NCI-H1436 treated with DMSO at 0.1 percent for 48 hours (cell line): Measurements from ENCODE around the gene NR5A1.

Experiments used
- DNase-seq: peaks from one replicate; lab custom pipeline; 2025; lab: John Stamatoyannopoulos, UW

The NR5A1 gene

DNA sequence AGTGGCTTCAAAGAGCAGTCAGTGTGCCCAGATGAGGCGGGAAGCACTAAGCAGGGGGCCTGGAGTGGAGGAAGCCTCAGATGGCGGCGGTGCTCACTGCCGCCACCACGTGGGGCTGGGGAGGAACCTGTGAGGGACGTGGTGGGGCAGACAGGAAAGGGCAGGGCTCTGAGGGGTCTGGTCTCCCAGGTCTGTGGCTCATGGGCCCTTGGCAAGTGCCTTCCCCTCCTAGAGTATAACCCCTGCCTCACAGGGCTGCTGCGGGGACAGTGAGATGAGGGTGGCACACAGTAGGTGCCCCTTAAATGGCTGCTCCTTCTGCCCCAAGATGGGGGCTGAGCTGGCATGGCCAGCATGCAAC lies 26.6 kb downstream of the NR5A1 start:
- DNase-seq = no peak

DNA sequence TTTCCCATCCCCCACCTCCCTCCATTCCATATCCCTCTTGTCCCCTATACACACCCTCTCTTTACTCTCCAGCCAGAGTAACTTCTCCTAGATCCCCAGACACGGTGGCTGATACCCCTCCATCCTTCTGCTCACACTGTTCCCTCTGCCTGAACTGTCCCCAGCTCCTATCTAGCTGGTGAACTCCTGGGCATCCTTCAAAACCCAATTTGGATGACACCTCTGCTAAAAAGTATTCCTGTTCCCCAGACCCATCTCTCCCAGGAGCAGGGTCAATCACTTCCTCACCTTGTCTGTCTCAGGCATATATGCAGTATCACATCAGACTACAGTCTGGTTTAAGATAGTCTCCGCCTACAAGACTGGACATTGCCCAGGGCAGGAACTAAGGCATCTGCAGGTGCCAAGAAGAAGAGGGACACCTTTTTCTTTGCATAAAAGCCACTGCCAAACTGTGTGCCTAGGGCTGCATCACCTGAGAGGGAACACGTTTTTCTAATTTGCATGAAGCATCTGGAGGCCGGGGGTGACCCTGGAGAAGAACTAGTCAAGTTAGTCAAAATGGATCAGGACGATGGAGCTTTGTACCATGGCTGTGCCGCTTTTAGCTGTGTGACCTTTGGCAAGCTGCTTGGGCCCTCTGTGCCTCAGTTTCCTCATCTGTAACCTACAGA lies 27.1 kb downstream of the NR5A1 start:
- no peak for DNase-seq

DNA sequence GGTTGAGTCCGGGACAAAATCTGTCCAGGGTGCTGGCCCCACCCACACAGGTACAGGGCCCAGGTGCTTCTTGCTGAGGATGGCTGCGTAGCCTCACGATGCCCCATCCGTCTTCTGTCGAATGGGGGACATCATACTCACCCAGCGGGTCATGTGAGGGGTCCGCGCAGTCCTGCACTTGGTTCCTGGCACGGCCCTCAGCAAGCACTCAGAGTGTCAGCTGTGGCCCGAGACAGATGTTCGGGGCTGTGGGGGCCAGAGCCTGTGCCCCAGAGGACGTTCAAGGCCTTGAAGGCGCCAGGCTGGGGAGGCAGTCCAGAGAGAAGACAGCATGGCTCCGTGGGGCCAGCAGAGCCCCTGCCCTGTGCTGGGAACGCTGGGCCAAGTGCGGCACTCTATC lies 27.8 kb downstream of the NR5A1 start:
- no peak for DNase-seq

DNA sequence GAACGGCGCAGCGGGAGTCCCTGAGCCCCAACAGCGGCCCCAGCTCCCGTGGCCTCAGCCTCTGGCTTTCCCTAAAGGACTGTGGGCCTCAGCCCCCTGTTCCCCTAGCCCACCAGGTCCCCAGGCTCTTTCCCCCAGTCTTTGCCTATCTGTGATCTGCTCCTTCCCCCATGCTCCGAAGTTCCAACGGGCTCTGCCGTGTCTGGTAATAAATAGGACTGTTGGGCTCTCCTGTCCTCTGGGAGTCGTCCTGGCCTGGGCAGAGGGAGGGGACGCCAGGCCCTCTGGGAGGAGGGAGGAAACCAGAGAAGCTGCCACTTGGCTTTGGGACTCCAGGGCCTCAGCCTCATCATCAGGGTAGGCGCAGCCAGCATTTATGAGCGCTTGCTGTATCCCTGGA lies 28.8 kb downstream of the NR5A1 start:
- DNase-seq = peak; percentile 9

DNA sequence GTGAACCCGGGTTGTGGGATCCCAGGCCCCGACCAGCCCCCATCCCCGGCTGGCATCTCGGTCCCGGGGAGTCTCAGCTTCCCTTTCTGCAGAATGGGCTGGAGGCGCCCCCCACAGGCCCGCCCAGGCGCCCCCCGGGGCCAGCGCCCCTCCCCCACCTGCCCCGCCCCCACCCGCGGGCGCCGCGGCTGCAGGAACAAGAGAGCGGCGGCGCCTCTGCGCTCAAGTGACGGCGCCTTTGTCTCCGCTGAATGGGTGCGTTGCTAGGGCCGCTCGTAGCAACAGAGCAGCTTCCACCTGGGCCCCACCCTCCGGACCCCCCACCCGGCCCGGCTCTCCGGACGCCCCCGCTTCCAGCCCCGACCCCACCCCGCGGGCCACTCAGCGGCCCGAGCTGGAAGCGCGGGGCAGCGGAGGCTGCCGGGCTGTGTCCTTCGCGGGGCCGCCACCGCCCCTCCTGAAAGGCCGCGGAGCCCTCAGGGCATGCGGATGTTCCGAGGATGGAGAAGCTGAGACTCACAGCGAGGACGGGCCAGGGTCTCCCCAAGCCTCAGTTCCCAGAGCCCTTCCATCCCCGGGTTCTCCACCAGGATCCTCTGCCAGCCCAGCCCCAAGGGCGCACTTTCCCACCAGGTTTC lies 29.4 kb downstream of the NR5A1 start:
- DNase-seq = no peak

DNA sequence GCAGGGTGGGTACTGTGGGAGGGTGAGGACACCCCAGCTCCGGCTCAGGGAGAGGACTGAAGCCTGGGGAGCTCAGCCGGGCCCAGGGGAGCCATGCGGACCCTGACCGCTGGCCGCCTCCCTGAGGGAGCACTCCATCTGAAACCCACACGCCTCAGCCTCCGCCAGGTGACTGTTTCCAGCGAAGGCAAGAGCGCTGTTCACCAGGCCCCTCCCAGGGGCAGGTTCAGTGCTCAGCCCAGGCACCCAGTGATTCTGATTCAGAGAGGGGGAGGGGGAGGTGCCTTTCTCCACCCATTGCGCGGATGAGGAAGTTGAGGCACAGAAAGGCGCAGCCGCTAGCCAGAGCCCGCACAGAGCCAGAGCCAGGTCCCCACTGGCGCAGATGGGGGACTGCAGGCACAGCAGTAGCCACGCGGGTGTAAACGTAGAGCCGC lies 30.0 kb downstream of the NR5A1 start:
- DNase-seq = no peak

DNA sequence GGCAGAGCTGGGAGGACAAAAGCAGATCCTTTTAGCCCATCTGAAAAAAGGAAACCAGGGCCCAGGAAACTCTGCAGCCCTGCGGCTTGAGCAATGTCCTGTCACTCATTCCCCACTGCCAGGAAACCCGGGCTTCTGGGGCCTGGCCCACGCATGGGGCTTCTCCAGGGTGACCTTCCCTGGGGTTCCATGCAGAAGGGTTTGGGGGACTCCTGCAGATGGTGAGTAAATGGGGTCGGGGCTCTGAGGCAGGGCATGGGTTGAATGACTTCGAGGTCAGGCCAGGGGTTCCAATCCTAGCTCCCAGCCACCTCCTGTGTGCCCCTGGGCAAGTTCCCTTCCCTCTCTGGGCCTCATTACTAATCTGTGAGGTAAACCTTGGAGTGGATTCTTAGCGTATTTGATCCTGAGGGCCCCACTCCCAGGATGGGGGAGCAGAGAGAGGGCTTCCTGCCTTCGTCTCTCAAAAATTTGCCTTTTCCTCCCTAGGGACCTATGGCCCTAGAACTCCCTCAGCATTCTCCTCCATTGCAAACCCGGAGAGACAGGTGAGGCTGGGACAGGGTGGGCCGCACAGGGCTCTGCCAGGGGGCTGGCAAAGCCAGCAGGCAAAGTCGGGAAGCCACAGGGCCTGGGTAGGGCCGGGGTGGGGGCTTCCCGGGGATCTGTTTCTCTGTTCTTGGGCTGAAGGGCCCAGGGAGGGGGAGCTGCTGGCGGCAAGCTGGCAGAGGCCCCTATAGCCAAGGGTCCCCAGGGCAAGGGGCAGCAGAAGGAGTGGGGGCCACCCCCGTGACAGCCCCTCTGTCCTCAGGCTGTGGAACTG lies 31.1 kb downstream of the NR5A1 start:
- no peak for DNase-seq

DNA sequence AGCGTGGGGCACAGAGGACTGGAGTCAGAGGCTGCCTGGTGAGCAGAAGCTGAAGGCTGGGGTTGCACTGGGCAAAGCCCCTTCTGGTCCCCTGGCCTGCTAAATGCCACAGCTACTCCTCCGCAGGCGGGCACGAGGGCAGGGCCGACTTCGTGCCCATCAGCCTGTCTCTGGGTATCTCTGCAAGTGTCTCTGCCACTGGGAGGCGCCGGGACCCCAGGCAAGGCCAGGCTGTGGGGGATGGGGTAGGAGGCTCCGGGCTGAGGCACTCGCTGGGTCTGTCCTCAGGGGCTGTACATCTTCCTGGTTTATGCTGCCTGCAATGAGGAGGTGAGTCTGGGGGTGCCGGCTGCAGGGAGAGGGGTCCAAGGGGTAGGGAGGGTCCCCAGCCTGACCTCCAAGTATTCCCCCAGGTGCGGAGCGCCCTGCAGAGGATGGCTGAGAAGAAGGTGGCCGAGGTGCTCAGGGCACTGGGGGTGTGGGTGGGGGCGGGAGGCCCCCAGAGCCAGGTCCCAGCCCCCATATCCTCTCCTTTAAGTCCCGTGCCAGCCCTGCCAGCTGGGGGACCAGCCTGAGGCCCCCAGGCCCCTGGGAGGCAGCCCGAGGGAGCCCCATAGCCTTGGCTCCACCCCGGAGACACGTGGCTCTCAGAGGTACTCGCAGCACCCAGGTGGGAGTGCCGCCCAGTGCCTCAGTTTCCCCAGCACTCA lies 31.9 kb downstream of the NR5A1 start:
- DNase-seq = no peak

DNA sequence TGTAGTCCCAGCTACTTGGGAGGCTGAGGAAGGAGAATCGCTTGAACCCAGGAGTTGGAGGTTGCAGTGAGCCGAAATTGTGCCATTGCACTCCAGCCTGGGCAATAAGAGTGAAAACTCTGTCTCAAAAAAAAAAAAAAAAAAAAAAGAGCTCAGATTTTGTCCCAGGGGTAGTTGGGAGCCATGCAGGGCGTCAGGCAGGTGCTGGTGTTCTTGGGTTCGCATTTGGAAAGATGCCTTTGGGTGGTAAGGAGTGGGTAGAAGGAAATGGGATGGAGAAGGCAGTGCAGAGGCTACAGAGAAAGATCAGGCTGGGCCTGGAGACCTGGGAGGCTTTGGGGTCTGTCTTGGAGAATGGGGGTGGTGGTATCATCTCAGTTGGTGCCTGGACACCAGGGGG lies 33.0 kb downstream of the NR5A1 start:
- no peak for DNase-seq

DNA sequence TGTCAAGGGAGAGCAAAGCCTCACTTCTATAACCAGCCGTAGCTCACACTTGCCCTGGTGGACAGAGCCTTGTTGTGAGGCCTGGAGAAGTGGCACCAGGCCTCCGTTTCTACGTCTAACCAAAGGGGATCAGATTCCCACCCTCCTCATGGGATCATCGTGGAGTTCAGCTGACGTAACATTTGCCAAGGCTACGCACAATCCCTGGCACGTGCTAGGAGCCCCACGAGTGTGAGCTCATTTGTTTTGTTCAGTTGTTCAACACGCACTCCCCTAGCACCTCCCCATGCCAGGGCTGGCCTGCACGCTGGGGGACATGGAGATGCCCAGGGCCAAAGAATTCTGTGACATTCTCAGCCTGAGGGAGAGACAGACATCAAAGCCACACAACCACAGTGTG lies 33.9 kb downstream of the NR5A1 start:
- no peak for DNase-seq

DNA sequence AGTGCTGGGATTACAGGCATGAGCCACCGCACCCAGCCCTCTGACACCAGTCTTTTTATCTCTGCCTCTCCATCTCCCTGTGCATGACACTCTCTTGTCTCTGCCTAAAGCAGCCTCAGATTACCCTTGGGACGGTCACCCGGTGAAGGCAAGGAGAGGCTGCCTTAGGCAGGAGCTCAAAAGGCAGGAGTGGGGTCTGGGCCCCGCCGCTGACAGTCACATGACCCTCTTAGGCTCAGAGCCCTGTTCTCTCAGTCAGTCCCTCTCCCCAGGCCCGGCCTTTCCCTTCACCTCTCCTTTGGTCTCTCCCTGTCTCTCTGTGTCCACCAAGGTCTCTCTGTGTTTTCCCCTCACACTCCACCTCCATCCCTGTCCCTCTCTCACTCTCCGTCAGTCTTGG lies 34.4 kb downstream of the NR5A1 start:
- DNase-seq = no peak

DNA sequence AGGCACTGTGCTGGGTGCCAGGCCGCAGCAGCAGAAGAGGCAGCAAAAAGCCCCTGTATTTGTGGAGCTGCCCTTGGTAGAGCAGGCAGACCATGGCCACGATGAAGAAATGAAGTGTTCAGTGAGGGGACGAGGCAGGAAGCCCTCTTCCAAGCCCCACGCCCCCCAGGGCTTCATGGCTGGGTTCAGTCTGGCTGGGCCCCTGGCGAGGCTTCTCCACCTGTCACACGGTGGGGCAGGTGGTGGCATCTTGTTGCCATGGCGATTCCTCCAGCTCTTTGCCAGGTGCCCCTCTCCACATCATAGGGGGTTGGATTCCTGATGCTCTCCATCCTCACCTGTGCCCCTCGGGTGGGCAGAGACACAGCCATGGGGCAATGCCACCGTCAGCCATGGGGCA lies 35.4 kb downstream of the NR5A1 start:
- no peak for DNase-seq

DNA sequence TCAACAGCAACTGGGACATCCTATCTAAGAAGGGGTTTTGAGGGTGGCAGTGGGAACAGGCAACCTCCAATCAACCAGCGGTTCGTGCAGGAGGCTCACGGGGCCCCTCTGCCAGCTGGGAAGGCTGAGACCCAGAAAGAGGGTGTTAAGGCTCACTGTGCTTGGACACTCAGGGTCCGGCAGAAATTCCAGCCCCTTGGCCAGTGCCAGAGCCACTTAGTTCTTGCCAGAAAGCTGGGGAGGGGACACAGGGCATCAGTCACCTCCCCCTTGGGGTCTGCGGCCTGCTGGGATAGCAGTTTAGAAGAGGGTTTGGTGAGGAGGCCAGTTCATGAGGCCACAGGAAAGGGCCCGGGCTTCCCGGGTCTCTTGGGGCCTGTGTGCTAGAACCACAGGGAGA lies 36.5 kb downstream of the NR5A1 start:
- DNase-seq = no peak

DNA sequence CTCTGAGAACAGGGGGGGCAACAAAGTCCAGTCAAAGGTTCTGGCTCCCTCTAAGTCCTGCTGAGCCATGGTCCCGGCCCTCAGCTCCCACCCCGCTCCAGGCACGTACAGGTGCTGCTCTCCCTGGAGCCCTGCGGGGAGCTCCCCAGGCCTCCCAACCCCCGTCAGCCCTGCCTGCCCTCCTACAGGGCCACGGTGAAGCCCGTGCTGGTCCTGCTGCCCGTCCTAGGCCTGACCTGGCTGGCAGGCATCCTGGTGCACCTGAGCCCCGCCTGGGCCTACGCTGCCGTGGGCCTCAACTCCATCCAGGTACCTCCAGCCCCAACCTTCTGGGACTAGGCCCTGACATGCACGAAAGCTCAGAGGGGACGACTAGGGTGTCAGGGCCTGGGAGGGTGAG lies 36.9 kb downstream of the NR5A1 start:
- no peak for DNase-seq

DNA sequence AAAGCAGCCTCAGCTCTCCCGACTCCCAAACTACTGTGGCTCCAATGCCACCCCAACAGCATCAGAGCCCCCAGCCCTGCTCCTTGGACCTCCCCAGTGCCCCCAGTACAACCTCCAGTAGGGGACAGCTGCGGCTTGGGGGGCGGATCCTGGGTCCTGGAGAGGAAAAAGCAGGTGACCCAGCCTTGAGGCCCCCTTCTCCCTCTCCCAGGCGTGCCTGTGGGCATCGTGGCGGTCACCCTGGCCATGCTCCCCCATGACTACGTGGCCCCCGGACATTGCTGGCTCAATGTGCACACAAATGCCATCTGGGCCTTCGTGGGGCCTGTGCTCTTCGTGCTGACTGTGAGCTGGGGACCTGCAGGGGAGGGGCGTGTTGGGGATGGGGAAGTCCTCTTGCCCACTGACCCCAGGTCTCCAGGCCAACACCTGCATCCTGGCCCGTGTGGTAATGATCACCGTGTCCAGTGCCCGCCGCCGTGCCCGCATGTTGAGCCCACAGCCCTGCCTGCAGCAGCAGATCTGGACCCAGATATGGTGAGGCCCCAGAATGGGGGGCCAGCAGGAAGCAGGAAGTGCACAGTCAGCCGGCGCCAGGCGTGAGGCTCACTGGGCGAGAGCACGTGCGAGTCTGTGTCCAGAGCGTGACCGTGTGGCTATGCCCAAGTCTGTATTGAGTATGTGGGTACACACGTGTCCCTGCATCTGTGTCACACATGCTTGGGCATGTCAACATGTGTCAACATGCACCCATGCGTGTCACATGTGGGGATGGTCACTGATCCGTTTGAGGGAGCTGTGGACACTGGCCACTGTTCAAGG lies 38.0 kb downstream of the NR5A1 start:
- DNase-seq = no peak

DNA sequence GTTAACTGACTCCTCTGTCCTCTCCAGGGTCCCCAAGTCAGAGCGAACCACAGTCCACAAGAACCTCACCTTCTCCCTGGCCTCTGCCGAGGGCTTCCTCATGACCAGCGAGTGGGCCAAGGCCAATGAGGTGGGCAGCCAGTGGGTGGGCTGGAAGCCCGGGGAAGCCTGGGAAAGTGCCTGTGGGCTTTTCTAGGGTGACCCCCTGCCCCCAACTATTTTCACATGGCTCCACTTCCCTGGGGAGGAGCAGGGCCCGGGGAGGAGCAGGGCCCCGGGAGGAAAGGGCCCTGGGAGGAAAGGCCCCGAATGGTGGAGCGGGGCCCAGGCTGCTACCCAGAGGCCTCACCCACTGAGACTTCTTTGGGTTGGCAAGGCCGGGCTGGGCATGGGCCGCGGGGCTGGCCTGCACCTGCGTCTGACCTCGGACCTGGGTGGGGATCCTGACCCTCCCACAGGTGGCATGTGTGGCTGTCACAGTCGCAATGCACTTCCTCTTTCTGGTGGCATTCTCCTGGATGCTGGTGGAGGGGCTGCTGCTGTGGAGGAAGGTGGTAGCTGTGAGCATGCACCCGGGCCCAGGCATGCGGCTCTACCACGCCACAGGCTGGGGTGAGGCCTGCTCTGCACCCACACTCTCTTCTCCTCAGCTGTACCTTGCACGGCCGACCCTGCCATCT lies 39.0 kb downstream of the NR5A1 start:
- DNase-seq = no peak

DNA sequence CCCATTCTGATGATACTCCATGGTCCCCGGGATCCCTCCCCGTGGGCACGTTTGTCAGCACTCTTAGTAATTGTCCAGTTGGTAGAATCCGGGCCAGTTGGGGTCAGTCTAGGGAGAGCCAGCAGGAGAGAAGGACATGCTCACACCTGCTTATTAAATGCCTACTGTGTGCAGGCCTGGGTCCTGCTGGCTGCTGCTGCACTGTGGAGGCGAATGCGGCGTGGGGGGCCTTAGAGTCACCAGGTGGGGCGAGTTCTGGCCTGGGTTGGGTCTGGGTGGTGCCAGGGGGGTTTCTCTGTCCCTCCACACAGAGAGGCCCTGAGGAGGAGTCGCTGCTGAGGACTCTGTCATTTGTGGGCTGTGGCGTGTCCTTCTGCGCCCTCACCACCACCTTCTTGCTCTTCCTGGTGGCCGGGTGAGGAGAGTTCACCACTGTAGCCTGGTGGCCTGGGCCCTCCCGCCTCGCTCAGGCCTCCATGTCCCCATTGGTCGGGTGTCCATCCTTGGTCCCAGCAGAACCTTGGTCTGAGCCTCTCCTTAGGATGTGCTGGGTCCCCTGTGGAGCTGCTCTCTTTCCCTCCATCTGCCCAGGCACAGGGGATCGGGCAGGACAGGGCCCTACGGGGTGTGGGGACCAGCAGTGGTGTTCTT lies 39.7 kb downstream of the NR5A1 start:
- no peak for DNase-seq

DNA sequence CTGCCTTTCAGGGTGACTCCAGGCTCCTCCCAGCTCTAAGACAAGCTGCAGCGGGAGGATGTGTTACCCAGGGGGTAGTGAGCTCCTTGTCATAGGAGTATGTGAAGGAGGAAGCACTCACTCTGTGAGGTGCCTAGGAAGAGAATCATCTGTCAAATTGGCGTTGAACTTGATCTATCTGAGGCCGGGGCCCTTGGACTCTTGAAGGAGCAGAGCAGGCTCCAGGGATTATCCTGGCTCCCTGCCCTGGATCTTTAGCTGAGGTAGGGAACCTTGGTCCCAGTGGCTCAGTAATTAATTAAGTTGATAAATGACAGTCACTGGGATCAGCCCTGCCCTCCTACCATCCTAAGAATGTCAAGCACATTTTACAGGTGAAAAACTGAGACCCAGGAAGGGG lies 41.5 kb downstream of the NR5A1 start:
- DNase-seq = no peak

DNA sequence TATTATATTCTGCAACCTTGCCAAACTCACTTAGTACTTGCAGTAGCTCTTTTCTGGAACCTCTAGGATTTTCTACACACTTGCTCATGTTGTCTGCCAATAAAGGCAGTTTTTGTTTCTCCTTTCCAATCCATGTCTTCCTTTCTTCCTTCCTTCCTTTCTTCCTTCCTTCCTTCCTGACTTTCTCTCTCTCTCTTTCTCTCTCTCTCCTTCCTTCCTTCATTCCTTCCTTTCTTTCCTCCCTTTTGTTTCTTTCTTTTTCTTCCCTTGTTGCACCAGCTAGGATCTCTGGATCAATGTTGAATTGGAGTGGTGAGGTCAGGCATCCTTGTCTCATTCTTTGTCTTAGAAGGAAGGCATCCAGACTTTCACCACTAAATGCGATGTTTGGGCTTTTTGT lies 44.5 kb downstream of the NR5A1 start:
- no peak for DNase-seq

DNA sequence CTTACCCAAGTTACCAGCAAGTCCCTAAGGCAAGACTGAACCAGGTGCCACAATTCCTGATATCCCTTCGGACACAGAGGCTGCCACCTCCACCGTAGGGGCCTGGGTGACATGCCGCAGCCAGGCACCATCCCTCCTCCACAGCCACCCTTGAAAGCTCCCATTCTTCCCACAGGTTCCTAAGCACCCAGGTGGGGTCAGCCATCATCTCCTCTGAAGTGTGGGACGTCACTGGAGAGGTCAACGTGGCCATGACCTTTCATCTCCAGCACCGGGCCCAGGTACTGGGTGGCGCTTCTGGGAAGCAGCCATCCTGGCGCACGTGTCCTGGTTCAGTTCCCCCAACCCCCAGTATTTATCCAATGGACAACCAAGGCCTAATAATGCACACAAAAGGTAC lies 48.8 kb downstream of the NR5A1 start:
- no peak for DNase-seq
